PC-9 (cell line): ENCODE data around the gene SETBP1. TPM values are rescaled to one million over a fixed set of nuclear protein-coding genes. Genes with fewer than 3 reads are reported as not detected.

Source experiments
- BruUV-seq: library from RNA; stranded (reverse); fragments of 400-500 nt; replicated peaks from 2 replicates; lab custom pipeline; 2021; lab: Mats Ljungman, UMichigan
- CTCF ChIA-PET: fragments of 300-600 bp; sonication (Branson Sonifier 250); formaldehyde crosslinking; loops from one replicate; lab custom pipeline; 2022; ENCODE audit warnings: antibody characterized with exemption; lab: Charles Lee
- POLR2A ChIA-PET: fragments of 300-600 bp; sonication (Branson Sonifier 250); formaldehyde crosslinking; loops from one replicate; lab custom pipeline; 2022; ENCODE audit warnings: antibody characterized with exemption; ENCODE audit not compliant: unreplicated experiment; lab: Charles Lee
- DNase-seq, 2 experiments: peaks; one replicate each; pipeline versions ENCODE4 v3.0.0 to v3.0.0-alpha.2; 2015 to 2022; ENCODE audit warnings: mixed read lengths in 1 of 2
- H2AFZ ChIP-seq: fragments of 200-600 bp; sonication (generic); 2 replicates; pipeline ENCODE4 v1.8.1; 2017; ENCODE audit warnings: antibody characterized with exemption
- H3F3A ChIP-seq: fragments of 200-600 bp; sonication (generic); 2 replicates; pipeline ENCODE4 v1.8.1; 2017; ENCODE audit warnings: antibody characterized with exemption, mild to moderate bottlenecking, low read depth; ENCODE audit not compliant: insufficient read depth
- H3K27ac ChIP-seq: fragments of 200-600 bp; sonication (generic); 2 replicates; pipeline ENCODE4 v1.6.1; 2016; ENCODE audit warnings: mixed run types
- H3K27me3 ChIP-seq: fragments of 200-600 bp; sonication (generic); 2 replicates; pipeline ENCODE4 v1.6.1; 2016; ENCODE audit warnings: low read depth, mixed run types; ENCODE audit not compliant: insufficient read depth
- H3K36me3 ChIP-seq: fragments of 200-600 bp; sonication (generic); 2 replicates; pipeline ENCODE4 v1.6.1; 2016; ENCODE audit warnings: low read depth, mixed run types
- H3K4me1 ChIP-seq: fragments of 200-600 bp; sonication (generic); replicated peaks from 2 replicates; pipeline ENCODE4 v1.6.1; 2016; ENCODE audit warnings: mixed run types; ENCODE audit not compliant: insufficient read depth
- H3K4me2 ChIP-seq: fragments of 200-600 bp; sonication (generic); 2 replicates; pipeline ENCODE4 v1.6.1; 2017; ENCODE audit warnings: mixed run types
- H3K4me3 ChIP-seq: fragments of 200-600 bp; sonication (generic); 2 replicates; pipeline ENCODE4 v1.6.1; 2016; ENCODE audit warnings: mixed run types
- H3K79me2 ChIP-seq: fragments of 200-600 bp; sonication (generic); 2 replicates; pipeline ENCODE4 v1.6.1; 2017; ENCODE audit warnings: low read depth, mixed run types
- H3K9me2 ChIP-seq: fragments of 200-600 bp; sonication (generic); 2 replicates; pipeline ENCODE4 v1.8.1; 2017; ENCODE audit warnings: mild to moderate bottlenecking; ENCODE audit not compliant: insufficient read depth
- H3K9me3 ChIP-seq: fragments of 200-600 bp; sonication (generic); 2 replicates; pipeline ENCODE4 v1.8.1; 2016; ENCODE audit warnings: low read depth; ENCODE audit not compliant: insufficient read depth
- H4K20me1 ChIP-seq: fragments of 200-600 bp; sonication (generic); 2 replicates; pipeline ENCODE4 v1.8.1; 2017; ENCODE audit not compliant: insufficient read depth
- EZH2 ChIP-seq: fragments of 200-600 bp; sonication (generic); IDR thresholded peaks from 2 replicates; pipeline ENCODE4 v1.8.0; 2017; ENCODE audit warnings: antibody characterized with exemption, low read depth
- intact Hi-C: fragments of 100-400 bp; cut with micrococcal nuclease; formaldehyde crosslinking; loops from one replicate; pipeline ENCODE4 v1.10.0; 2022; ENCODE audit not compliant: unreplicated experiment
- total RNA-seq: library from RNA; stranded (reverse); gene quantifications from 2 replicates; pipeline ENCODE4 v1.2.3, GENCODE V29; 2021
- TF ChIP-seq, protein P1 (sequence below): fragments of 200-600 bp; sonication (generic); conservative IDR thresholded peaks from 2 replicates; pipeline ENCODE4 v1.6.1; 2017; ENCODE audit warnings: mixed run types, antibody characterized with exemption, mild to moderate bottlenecking, moderate library complexity

SETBP1 gene
- total RNA-seq, 1 experiment from 2014 or later: 9.0 TPM

- ChIA-PET CTCF (no interaction called here), POLR2A (interaction anchor here (0.6 kb wide), 1 partner anchor 31 kb away, joined by 4 read pairs; no protein-coding TSS in a partner anchor)
- Histone ChIP-seq H3K9me3 (no peaks in the 10 kb centered on the region), H3K9me2 (no peaks in the 10 kb centered on the region), H3K4me3 (no peak overlapping the region), H3K4me2 (no peak overlapping the region), H2AFZ (no peak overlapping the region), H3K79me2 (no peaks in the 10 kb centered on the region), H3K27ac (no peak overlapping the region), H3K36me3 (no peaks in the 10 kb centered on the region), H3F3A (no peaks in the 10 kb centered on the region), H3K4me1 (peaks cover 19% of the 10 kb centered on the region), H4K20me1 (no peaks in the 10 kb centered on the region), H3K27me3 (no peaks in the 10 kb centered on the region)
- TF ChIP-seq, protein P1, sequence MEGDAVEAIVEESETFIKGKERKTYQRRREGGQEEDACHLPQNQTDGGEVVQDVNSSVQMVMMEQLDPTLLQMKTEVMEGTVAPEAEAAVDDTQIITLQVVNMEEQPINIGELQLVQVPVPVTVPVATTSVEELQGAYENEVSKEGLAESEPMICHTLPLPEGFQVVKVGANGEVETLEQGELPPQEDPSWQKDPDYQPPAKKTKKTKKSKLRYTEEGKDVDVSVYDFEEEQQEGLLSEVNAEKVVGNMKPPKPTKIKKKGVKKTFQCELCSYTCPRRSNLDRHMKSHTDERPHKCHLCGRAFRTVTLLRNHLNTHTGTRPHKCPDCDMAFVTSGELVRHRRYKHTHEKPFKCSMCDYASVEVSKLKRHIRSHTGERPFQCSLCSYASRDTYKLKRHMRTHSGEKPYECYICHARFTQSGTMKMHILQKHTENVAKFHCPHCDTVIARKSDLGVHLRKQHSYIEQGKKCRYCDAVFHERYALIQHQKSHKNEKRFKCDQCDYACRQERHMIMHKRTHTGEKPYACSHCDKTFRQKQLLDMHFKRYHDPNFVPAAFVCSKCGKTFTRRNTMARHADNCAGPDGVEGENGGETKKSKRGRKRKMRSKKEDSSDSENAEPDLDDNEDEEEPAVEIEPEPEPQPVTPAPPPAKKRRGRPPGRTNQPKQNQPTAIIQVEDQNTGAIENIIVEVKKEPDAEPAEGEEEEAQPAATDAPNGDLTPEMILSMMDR: no peak
- TF ChIP-seq EZH2: no peak
- no peak for DNase-seq
- no TSS peak for BruUV-seq
- intact Hi-C loops: no loop called here
Observed at GRCh38 chr18:44855681-44856080, 175.0 kb downstream of the SETBP1 start.

GRCh38 chr18:44856157-44856556 lies 175.5 kb downstream of the SETBP1 start:
- Histone ChIP-seq H3F3A (no peaks in the 10 kb centered on the region), H3K27me3 (no peaks in the 10 kb centered on the region), H3K4me2 (no peak overlapping the region), H3K79me2 (no peaks in the 10 kb centered on the region), H3K36me3 (no peaks in the 10 kb centered on the region), H3K27ac (no peak overlapping the region), H3K9me2 (no peaks in the 10 kb centered on the region), H3K9me3 (no peaks in the 10 kb centered on the region), H3K4me3 (no peak overlapping the region), H2AFZ (no peak overlapping the region), H4K20me1 (no peaks in the 10 kb centered on the region), H3K4me1 (peaks cover 19% of the 10 kb centered on the region)
- POLR2A ChIA-PET: interaction anchor here (0.6 kb wide), 1 partner anchor 31 kb away, joined by 4 read pairs; no protein-coding TSS in a partner anchor
- peak in 1 of 2 experiments; percentile 65 for DNase-seq
- intact Hi-C loops: no loop called here
- BruUV-seq: no TSS peak
- TF ChIP-seq, protein P1: no peak
- TF ChIP-seq EZH2: no peak
- CTCF ChIA-PET: no interaction called here

DNA sequence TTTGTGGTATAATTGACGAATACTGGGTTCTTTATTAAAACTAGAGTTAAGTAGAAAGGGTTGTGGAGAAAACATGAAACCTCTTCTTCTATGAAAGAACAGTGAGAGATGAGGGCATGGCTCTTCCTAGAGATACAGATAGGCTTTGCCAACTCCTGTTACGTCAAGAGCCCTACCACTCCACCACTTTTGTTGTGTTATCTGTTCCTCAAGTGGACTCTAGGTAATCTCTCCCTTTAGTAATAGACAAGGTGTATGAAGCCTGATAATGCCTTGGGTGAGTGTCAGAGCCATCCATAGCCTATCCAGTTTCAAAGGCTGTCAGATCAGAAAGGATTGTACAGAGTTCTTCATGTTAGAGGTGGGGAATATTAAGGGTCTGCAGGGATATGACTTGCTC lies 176.4 kb downstream of the SETBP1 start:
- Histone ChIP-seq H4K20me1 (no peaks in the 10 kb centered on the region), H2AFZ (no peak overlapping the region), H3K27me3 (no peaks in the 10 kb centered on the region), H3K27ac (no peak overlapping the region), H3K9me2 (no peaks in the 10 kb centered on the region), H3K4me2 (no peak overlapping the region), H3F3A (no peaks in the 10 kb centered on the region), H3K9me3 (no peaks in the 10 kb centered on the region), H3K4me1 (peaks cover 19% of the 10 kb centered on the region), H3K79me2 (no peaks in the 10 kb centered on the region), H3K36me3 (no peaks in the 10 kb centered on the region), H3K4me3 (no peak overlapping the region)
- no peak for DNase-seq
- intact Hi-C loops: no loop called here
- no TSS peak for BruUV-seq
- ChIA-PET POLR2A (no interaction called here), CTCF (no interaction called here)
- TF ChIP-seq, protein P1: no peak
- TF ChIP-seq EZH2: no peak
